LoVo (cell line): Measurements from ENCODE around the gene SLC6A4.
"Not testable (repeated sequence)": the region's sequence is repeated elsewhere in the genome, so short reads cannot be mapped to it uniquely, and the experiment has no call there.

Experiments used
- DNase-seq: peaks from one replicate; pipeline ENCODE4 v3.0.0-alpha.2; 2016; ENCODE audit warnings: low spot score

Gene SLC6A4

GRCh38 chr17:30238387-30239088 lies 3.0 kb upstream of the SLC6A4 start:
- no peak for DNase-seq

- DNase-seq, result no peak
Observed at GRCh38 chr17:30238003-30238344, 2.5 kb upstream of the SLC6A4 start.

GRCh38 chr17:30237296-30238002 lies 2.0 kb upstream of the SLC6A4 start:
- DNase-seq, result no peak

GRCh38 chr17:30236766-30237165 lies 1.3 kb upstream of the SLC6A4 start:
- DNase-seq, result peak; percentile 57

GRCh38 chr17:30236297-30236624 lies 764 bp upstream of the SLC6A4 start:
- no peak for DNase-seq

GRCh38 chr17:30234964-30235363 lies 533 bp downstream of the SLC6A4 start:
- DNase-seq, result no peak

- no peak for DNase-seq
Observed at GRCh38 chr17:30234296-30234695, 1.2 kb downstream of the SLC6A4 start.

- DNase-seq, result no peak
Observed at GRCh38 chr17:30232824-30233427, 2.6 kb downstream of the SLC6A4 start.

- no peak for DNase-seq
Observed at GRCh38 chr17:30232015-30232823, 3.3 kb downstream of the SLC6A4 start.

GRCh38 chr17:30230596-30231125 lies 4.8 kb downstream of the SLC6A4 start:
- DNase-seq, result no peak

GRCh38 chr17:30230009-30230408 lies 5.5 kb downstream of the SLC6A4 start:
- not testable (repeated sequence) for DNase-seq

- no peak for DNase-seq
Observed at GRCh38 chr17:30229012-30229411, 6.5 kb downstream of the SLC6A4 start.

GRCh38 chr17:30228011-30228410 lies 7.5 kb downstream of the SLC6A4 start:
- no peak for DNase-seq

- DNase-seq, result no peak
Observed at GRCh38 chr17:30226878-30227277, 8.6 kb downstream of the SLC6A4 start.

GRCh38 chr17:30225919-30226553 lies 9.5 kb downstream of the SLC6A4 start:
- peak; percentile 57 for DNase-seq

GRCh38 chr17:30225112-30225511 lies 10.4 kb downstream of the SLC6A4 start:
- DNase-seq, result no peak

- no peak for DNase-seq
Observed at GRCh38 chr17:30224419-30224960, 11.0 kb downstream of the SLC6A4 start.

GRCh38 chr17:30222721-30223175 lies 12.7 kb downstream of the SLC6A4 start:
- peak; percentile 22 for DNase-seq

- no peak for DNase-seq
Observed at GRCh38 chr17:30222251-30222650, 13.2 kb downstream of the SLC6A4 start.

- no peak for DNase-seq
Observed at GRCh38 chr17:30221346-30221745, 14.2 kb downstream of the SLC6A4 start.

GRCh38 chr17:30220414-30220813 lies 15.1 kb downstream of the SLC6A4 start:
- DNase-seq, result no peak

- DNase-seq, result no peak
Observed at GRCh38 chr17:30219833-30220232, 15.7 kb downstream of the SLC6A4 start.
